CD4-positive, alpha-beta T cell treated with Interleukin-10 for 1 hour (primary cell): Measurements from ENCODE around the gene SLIT3.
"Not testable (repeated sequence)": the region's sequence is repeated elsewhere in the genome, so short reads cannot be mapped to it uniquely, and the experiment has no call there.

ENCODE experiments used
- DNase-seq: peaks from one replicate; pipeline ENCODE4 v3.0.0-alpha.2; 2020

SLIT3 gene

DNA sequence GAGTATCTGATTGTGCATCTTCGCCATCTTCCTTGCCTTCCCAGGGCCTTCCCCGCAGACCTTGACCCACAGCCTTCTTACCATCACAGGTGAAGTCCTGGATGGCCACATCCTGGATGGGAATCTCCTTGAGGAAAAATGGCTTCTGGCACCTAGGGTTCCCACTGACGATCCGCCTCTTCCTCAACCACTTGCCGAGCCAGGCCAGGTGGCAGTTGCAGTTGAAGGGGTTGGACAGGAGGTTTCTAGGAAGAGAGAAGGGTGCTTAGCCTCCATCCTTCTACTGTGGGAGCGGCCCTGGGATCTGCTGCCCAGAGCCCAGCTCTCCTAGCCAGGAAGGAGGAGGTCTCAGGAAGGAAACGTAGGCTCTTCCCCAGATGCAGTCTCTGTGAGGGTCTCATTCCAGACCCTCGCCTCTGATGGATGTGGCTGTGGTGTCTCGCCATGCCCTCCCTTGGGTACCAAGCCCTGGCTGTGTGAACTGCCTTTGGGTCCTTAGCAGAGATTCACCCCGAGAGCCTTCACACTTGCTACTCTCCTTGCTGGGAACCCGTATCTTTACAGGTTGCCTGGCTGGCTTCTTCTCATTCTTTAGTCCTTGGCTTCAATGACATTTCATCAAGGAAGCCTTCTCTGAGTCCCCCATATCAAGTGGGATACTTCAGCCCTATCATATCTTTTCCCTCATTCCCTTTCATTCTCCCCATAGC is 551.4 kb downstream of the SLIT3 start:
- no peak for DNase-seq

- peak; percentile 43 for DNase-seq
Measured at GRCh38 chr5:168747987-168748777, 552.8 kb downstream of the SLIT3 start.

GRCh38 chr5:168746893-168747640 is 553.9 kb downstream of the SLIT3 start:
- DNase-seq: no peak

DNA sequence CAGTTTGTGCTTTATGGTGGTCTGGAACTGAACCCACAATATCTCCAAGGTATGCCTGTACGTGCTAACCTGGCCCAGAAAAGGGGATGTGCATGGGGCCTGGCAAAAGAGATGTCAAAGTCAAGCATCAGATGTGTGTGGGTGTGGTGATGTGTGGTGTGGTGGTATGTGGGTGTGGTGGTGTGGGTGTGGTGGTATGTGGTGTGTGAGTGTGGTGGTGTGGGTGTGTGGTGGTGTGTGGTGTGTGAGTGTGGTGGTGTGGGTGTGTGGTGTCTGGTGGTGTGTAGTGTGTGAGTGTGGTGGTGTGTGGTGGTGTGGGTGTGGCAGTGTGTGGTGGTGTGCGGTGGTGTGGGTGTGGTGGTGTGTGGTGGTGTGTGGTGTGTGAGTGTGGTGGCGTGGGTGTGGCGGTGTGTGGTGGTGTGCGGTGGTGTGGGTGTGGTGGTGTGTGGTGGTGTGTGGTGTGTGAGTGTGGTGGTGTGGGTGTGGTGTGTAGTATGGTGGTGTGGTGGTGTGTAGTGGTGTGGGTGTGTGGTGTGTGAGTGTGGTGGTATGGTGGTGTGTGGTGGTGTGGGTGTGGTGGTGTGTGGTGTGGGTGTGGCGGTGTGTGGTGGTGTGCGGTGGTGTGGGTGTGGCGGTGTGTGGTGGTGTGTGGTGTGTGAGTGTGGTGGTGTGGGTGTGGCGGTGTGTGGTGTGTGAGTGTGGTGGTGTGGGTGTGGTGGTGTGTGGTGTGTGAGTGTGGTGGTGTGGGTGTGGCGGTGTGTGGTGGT is 554.6 kb downstream of the SLIT3 start:
- DNase-seq: not testable (repeated sequence)

- no peak for DNase-seq
Measured at GRCh38 chr5:168743617-168744016, 557.3 kb downstream of the SLIT3 start.

DNA sequence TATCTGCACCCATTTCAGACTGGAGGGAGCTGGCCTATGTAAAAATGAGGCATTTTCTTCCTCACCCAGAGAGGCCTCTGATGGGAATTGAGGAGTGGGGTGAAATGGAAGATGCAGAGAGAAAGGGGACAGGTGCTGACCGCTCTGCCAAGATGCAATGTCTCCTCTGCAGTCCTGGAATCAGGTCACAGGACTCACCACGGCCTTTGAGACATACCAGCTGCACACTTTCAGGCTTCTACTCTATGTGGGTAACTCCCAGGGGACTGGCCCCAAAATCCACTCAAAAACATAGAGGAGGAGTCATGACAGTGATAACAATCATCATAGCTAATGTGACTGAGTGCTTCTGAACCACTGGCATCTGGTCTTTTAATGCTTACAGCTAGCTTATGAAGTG is 558.6 kb downstream of the SLIT3 start:
- not testable (repeated sequence) for DNase-seq

DNA sequence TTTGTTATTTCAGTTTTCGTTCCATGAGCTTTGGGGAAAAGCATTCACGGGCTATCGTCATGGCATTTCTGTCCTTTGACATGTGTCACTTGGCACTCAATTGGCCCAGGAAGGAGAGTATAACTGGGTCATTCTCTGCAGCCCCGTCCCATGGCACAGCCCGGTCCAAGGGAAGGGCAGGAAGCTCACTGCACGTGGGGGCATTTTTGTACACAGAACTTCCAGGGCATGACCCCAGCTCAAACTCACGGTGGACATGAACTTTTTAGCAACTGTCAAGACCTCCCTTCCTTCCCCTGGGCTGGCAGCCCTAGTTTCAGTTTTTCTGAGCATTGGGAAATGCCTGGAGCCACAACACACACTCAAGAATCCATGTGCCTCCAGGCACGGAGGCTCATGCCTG is 560.1 kb downstream of the SLIT3 start:
- no peak for DNase-seq

- no peak for DNase-seq
Measured at GRCh38 chr5:168740092-168740800, 560.7 kb downstream of the SLIT3 start.

- DNase-seq: no peak
Measured at GRCh38 chr5:168737066-168737465, 563.9 kb downstream of the SLIT3 start.

DNA sequence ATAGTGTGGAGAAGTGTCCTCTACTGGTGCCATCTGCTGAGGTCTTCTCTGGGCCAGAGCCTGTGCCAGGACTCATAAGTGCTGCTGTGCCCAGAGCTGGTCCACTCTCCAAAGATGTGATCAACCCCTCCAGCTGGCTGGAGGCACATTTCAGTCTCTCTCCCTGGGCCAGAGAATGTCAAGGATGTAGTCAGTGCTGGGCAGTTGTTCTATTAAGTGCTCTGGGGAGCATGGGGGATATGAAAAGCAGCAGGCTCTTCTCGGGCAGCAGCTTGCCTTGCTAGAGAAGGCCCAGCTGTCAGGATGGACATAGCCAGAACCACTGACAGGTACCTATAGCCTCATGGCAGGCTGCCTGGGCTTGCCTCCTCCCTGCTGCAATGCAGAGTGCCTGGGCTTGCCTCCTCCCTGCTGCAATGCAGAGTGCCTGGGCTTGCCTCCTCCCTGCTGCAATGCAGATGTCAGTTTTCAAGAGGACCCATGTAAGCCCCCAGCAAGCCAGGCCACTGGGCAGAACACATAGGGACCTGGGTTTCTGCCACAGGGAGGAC is 564.6 kb downstream of the SLIT3 start:
- DNase-seq: no peak

GRCh38 chr5:168734620-168735300 is 566.2 kb downstream of the SLIT3 start:
- DNase-seq: no peak

GRCh38 chr5:168734119-168734518 is 566.8 kb downstream of the SLIT3 start:
- no peak for DNase-seq

DNA sequence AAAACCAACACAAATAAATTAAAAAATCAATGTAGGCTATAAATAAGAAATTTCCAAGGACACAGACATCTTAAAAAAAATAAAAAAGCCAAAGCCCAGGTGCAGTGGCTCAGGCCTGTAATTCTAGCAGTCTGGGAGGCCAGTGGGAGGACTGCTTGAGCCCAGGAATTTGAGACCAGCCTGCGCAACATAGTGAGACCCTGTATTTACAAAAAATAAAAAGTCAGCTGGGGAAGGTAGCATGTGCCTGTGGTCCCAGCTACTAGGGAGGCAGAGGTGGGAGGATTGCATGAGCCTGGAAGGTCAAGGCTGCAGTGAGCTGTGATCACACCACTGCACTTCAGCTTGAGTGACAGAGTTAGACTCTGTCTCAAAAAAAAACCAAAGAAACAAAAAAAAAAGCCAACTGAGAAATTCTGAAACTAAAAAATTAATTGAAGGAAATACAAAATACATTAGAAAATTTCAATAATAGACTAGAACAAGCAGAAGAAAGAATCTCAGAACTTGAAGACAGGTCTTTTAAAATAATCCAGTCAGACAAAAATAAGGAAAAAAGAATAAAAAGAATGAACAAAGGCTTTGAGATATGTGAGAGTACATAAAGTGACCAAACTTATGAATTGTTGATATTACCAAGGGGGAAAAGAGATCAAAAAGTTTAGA is 572.3 kb downstream of the SLIT3 start:
- no peak for DNase-seq

DNA sequence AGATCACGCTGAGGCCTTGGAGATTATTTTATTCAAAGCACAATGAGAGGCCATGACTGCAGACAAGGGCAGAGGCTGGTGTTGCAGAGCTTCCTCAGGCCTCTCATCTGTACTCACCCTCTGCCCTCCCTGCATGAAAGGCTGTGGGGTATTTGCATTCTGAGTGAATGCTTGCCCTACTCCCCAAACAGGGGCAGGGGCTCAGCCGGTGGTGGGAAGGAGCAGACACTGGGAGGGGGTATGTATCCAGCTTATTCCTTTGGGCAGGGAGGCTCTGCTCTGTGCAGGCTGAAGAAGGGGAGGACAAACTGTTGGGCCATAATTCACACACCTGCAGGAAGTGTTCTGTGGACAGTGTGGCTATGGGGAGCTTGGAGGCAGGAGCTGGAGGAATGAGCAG is 573.4 kb downstream of the SLIT3 start:
- no peak for DNase-seq

GRCh38 chr5:168726342-168726741 is 574.6 kb downstream of the SLIT3 start:
- no peak for DNase-seq

GRCh38 chr5:168724227-168724626 is 576.7 kb downstream of the SLIT3 start:
- no peak for DNase-seq

- no peak for DNase-seq
Measured at GRCh38 chr5:168723037-168723436, 577.9 kb downstream of the SLIT3 start.

DNA sequence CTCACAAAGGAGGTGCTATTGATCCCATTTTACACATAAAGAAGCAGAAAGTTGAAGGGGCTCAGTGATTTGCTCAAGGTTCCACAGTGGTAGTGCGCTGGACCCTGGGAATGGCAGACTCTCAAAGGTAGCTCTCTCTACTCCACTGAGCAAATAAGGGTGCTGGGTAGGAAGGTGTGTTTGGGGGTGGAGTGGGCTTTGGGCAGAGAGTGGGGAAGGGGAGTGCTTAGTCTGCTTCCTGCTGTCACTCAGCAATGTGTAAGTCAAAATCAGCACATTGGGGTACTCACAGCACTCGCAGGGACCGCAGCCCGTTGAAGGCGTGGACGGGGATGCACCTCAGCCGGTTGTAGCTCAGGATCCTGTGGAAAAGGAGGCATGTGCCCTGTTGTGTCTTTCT is 579.0 kb downstream of the SLIT3 start:
- no peak for DNase-seq

DNA sequence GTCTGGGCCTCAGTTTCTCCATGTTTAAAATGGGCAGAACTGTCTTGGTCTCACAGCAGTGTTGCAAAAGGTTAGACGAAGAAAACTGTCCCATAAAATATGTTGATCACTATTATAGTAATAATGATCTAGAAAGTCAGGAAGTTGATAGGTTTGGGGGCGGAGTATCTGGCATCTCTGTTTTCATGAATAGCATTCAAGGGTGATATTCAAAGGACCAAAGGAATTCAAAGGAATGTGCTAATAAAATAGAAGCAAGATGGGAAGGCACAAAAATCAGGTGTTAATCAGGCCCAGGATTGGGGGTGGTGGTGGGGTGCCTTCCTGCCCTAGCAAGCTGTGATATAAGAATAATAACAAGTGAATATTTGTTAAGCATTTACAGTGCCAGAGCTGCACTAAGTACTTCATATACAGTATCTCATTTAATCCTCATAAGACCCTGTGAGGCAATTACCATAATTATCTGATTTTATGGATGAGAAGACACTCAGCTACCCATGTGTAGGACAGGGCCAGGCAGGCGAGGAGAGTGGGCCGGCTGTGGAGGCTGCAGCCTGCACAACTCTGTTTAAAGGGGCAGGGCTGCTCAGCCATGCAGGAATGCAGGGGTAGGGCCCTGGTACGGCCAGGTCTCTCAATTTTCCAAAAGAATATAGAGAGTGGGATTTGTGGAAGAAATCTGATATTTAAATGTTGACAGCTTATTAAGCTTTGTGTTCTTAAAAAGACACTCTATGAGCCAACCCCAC is 579.8 kb downstream of the SLIT3 start:
- no peak for DNase-seq

DNA sequence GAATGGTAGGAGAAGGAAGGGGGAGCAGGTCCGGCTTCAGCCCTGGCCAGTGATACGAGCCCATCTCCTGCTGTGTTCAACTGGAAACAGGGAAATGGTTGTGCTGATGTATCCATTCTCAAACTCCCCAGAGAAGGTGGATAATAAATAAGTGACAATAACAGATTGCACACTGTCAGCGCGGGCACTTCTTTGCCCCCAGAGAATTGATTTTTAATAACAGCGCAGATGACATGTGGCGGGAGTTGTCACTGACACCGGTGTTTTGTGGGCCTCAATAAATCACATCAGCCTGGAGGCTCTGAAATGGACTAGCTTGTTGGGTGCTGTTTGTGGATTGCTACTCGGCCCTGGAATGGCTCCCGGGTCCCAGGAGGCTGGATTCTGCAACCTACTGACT is 580.4 kb downstream of the SLIT3 start:
- DNase-seq: no peak
